Pons (tissue), 1 donor: ENCODE results near the gene MAN1C1.

Source experiments
- DNase-seq: peaks from one replicate; pipeline ENCODE4 v3.0.0-alpha.2; 2016; ENCODE audit warnings: low spot score

The MAN1C1 gene

DNA sequence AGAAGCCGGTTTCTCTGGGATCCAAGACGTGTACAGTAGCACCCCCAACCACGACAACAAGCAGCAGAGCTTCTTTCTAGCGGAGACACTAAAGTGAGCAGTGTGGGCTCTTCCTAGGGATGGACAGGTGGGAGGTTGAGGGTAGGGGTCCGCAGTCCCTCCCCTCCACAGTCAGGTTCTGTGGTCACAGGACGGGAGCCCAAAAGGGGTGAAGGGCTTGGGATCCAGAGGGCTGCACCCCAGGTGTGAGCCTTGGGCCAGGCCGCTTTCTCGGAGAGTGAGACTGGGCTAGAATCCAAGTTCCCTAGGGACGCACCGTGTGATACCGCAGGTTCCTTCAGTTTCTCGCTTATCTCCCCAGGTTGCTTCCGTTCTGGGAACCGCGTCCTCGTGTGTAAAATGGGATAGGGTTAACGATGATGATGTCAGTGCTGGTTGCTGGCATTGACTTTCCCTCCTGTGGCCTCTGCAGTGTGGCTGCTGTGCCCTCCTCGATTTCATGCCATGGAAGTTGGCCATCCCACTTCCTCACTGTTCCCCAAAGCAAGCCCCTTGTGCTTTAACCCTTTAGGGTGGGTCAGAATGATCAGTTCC is 166.1 kb downstream of the MAN1C1 start:
- DNase-seq: no peak

DNA sequence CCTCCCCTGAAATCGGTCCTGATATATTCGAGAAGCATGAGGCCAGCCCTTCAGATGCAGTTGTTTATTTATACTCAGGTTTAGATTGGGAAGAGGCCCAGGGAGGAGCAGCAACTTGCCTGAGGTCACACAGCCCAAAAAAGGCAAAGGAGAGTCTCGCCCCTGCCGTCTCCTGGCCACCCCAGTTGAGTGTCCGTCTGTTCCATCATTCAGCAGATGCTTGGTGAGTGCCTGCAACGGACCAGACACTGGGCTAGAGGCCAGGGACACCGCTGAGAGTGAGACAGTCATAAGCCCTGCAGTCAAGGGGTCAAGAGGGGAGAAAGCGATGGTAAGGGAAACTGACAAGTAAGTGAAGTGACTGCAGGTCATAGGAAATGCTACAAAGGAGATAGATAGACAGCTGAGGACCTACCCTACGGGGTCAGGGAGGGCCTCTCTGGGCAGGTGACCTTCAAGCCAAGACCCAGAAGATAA is 168.0 kb downstream of the MAN1C1 start:
- DNase-seq: no peak

DNA sequence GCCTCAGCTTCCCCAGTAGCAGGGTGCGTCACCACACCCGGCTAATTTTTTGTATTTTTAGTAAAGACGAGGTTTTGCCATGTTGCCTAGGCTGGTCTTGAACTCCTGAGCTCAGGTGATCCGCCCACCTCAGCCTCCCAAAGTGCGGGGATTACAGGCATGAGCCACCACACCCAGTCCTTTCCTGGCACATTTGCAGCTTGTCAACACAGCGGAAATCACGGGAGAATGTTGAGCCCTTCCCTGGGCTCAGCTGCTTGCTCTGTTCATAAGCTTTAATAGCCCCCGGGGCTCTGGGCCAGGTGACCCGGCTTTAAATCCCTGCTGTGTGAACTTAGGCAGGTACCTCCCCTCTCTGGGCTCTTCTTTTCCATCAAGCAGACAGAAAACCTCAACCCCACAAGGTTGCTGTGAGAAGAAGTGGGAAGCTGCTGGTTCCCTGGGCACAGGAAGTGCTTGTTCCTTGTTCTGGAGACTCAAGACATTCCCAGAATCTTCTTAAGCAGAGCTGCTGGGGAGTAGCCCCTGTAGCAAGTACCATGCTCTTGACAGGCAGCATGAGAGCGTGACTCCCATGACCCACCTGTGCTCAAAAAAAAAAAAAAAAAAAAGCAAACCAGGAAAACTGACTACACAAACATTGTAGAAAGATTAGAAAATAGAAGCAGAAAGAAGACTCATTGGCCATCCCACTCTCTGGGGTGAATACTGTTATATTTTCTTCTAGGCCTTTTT is 168.9 kb downstream of the MAN1C1 start:
- DNase-seq: no peak

DNA sequence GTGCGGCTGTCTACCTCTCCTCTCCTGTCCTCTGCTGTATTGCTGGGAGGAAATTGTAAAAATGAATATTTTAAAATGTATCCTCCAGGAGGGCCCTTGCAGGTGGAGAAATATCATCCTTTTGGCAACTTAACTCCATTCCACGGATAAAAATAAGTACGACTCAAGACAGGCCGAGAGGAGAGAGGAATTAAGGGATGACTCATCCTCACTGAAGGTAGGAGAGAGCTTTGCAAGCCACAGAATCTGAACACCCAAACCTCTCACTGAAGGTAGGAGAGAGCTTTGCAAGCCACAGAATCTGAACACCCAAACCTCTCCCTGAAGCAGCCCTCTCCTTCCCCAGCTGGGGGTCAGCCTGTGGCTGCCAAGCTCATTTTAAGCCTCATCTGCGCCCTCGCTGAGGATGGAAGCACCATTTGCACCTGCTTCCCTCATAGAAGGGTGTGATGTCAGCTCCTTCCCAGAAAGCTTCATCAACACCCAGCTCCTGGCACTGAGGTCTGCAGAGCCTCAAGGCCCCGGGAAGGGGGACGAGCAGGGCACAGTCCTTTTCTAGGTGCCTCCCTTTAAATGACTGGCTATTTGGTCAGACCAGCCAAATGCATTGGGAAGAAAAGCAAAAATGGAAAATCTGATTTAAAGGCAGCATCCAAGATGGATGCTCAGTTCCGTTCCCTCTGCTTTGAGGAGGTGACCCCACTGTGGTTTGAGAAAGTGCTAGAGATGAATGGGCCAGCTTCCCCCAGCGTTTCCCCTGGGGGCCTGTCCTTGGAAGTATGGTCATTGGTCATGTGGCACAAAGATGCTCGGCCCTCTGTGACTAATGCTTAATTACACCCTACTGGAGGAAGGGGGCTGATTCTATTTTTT is 170.5 kb downstream of the MAN1C1 start:
- no peak for DNase-seq

DNA sequence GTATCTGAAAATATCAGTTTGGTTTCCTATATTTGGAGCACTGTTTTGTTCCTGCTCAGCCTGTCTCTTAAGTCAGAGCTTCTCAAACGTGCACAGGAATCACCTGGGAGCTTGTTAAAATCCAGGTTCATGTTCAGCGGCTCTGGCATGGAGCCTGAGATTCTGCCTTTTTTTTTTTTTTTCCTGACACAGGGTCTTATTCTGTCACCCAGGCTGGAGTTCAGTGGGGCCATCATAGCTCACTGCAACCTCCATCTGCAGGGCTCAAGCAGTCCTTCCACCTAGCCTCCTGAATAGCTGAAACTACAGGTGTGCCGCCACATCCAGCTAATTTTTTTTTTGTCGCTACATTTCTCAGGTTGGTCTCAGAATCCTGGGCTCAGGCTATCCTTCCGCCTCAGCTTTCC is 171.2 kb downstream of the MAN1C1 start:
- no peak for DNase-seq

DNA sequence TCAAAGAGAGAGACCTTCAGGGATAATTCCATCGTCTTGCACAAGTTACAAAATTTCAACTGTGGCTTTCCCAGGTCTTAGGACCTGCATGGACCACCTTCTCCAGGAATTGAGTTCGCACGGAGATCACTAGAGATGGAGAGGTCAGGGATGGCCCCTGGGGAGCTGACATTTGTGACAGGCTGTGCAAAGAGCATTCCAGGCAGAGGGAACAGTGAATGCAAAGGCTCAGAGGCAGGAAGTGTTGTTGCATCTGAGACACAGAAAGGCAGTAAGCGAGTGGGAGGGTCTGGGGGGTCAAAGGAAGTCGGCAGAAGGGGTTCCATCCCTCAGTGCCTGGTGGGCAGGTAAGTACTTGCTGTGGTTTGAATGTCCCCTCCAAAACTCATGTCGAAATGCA is 173.9 kb downstream of the MAN1C1 start:
- DNase-seq: no peak

DNA sequence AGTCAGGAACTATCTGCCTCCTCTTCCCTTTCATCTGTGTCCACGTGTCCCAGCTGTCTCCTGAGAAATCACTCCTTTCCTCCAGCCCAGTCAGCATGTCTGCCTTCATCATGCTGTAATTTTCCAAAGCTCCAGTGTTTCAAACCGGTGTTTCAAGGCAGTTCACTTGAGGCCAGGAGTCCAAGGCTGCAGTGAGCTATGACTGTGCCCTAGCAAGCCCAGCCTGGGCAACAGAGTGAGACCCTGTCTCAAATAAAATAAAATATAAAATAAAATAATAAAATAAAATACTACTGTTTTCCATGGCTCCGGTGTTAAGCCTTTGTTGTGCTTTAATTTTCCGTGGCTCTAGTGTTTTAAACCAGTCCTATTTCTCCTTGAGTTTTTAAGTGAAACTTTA is 175.5 kb downstream of the MAN1C1 start:
- DNase-seq: no peak

DNA sequence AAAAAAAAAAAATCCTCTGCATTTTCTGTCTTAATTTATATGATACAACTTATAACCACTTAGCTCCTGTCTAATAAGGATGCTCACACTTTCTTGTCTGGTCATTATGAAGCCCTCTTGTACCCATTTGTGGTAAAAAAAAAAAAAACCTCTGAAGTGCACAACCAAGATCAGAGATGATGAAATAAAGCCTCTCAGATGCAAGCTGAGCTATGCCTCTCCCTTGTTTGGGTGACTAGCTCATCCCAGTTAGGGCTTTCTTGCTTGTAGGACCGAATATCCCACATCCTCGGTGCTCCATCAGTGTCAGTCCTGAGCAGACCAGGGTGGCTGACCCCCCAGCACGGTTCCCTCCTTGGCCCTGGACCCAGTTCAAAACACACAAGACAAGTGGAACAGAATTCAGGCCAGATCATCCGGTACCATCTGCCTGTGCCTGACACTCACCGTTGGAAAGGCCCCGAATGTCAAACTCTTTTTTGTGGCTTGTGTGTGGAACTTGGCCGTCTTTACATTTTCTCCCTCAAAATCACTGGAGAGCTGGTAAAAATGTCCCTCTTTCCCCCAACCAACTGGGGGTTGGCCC is 177.1 kb downstream of the MAN1C1 start:
- DNase-seq: no peak

DNA sequence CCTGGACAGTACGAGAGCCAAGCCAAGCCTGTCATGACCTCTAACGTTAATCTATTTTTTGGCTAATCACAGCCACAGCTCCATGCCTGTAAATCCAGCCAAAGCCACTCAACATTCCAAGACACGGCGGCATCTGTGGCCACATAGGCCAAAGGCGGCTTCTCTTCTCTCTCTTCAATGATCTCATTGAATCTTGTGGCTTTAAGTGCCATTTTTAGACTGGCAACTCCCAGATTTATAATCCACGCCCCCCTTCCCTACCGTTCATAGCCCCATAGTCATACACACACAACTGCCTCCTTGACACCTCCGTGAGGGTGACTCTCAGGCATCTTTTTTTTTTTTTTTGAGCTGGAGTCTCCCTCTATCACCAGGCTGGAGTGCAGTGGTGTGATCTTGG is 177.7 kb downstream of the MAN1C1 start:
- DNase-seq: no peak

DNA sequence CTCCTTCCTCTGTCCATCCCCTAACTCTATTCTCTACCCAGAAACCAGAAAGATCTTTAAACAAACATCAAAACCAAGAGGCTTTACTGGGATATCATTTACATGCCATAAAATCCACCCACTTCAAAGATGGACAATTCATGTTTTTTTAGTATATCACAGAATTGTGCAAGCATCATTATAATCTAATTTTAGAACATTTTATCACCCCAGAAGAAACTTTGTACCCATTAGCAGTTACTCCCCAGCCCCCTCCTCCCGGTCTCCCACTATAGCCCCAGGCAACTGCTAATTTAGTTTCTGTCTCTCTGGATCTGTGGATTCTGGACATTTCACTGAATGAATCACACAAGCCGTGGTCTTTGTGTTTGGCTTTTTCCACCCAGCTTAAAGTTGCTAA is 178.6 kb downstream of the MAN1C1 start:
- DNase-seq: no peak

DNA sequence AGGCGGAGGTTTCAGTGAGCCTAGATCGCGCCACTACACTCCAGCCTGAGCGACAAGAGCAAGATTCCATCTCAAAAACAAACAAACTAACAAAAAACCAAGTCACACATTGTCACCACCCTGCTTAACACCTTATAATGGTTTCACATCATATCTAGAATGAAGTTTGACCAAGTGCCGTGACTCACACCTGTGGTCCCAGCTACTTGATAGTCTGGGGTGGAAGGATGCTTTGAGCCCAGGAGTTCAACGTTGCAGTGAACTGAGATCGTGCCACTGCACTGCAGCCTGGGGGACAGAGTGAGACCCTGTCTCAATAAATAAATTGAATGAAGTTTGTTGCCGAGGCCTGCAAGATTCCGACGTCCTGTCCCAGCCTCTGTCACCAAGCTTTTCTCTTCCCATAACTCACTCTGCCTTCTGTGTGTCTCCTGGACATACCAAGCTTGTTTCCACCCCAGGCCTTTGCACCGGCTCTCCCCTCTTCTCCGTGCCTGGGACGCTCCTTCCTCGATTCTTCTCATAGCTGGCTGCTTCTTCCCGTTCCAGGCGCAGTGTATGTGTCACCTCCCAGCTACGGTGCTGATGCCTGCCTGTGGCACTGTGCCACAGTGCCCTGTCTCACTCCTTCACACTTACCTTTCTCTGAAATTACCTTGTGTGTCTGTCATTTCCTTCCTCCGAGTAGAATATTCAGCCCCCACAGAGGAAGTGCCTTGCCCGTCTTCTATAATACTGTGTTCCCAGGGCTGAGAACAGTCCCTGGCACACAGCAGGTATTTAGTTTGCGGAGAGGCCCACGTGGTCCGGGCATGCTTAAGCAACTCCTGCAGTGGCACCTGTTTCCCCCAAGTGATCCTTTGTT is 179.6 kb downstream of the MAN1C1 start:
- DNase-seq: no peak

DNA sequence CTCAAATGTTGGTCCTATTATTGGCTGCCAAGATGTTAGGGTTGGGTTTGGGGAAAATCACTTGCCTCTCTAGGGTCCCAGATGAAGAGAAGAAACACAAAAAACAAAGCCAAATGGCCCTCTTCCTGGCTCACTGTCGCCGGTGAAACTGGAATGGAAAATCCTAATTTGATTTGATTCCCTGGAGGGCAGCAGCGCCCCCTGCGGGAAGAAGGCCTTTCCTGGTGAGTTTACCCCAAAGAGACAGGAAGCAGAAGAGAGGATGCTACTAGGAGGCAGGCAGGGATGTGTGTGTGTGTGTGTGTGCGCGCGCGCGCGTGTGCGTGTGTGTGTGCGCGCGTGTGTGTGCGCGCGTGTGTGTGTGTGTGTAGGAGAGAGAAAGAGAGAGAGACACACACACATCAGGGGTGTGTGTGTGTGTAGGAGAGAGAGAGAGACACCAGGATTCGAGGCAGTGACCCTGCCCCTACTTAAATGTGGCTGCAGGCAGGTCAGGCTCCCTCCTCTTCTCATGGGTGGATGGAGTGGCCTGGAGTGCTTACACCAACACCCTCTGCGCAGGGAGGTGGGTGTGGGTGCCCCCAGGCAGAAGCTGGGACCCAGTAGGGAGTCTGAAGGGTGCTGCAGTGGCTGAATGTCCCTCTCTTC is 180.3 kb downstream of the MAN1C1 start:
- DNase-seq: peak; percentile 78

DNA sequence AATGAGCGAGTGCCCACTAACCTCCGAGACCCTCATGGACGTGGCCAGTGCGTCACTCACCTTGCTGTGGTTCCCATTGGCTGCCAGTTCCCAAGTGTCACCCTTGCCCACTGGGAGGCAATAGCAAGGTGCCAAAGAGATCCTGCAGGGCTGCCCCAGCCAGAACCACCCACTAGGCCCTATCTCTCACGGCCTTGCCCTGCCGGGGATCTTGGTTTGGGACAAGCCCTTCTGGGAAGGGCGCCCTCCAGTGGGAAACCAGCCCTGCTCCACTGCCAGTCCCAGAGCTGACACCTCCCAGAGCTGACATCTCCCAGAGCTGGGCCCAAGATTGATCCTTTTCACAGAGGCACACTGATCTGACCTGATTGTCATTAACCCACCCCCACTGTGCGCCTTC is 181.3 kb downstream of the MAN1C1 start:
- DNase-seq: no peak

DNA sequence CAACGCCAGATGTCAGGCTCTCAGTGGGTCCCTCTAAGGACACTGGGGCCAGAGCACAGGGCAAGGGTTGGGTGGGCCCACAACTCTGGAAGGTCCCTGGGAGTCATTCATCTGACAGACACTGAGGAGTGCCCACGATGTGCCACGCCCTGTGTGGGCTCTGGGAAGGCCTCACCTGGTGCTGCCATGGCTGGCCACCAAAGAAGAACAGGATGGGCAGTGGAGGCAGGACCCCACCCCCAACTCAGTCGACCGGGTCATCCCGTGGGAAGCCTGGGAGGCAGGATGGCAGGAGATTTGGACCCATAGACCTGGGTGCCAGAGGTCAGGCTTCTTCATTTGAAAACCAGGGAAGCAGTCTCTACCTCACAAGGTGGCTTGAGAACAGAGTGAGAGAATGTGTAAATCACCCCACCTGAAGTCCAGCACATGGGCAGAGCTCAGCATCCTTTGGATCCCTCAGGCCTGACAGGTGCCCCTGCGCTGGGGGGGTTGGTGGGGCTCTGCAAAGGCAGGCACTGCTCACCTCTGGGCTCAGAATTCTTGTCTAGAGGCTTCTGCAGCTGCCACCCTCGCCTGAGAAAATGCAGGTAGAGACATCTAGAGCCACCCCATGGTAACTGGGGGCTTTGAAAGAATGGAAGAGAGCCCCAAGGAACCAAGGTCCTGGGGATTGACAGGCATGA is 182.2 kb downstream of the MAN1C1 start:
- no peak for DNase-seq

DNA sequence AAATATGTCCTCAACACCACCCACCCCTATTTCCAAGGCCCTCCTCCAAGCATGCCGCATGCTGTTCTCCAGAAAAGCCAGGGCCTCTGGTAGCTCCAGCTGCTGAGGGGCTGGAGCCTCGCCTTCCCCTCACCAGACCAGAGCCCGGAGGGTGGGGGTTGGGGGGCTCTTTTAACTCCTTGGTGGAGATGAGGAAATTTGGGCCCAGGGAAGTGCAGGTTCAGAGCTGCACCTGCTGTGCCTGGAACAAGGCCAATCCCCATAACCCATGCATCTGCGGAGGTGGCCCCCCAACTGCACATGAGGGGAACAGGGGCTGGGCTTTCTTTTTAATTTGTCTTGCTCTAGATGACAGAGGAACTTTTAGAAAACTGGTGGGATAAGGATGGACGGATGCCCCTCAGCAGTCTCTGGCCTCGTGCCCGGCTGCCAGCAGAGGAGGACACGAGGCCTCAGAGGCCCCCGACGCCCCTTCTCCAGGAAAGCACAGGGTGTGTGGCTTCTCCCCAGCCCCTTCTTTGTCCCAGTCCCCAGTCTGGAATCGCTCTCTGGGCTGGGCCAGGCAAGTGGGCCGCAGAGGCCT is 182.9 kb downstream of the MAN1C1 start:
- DNase-seq: no peak

DNA sequence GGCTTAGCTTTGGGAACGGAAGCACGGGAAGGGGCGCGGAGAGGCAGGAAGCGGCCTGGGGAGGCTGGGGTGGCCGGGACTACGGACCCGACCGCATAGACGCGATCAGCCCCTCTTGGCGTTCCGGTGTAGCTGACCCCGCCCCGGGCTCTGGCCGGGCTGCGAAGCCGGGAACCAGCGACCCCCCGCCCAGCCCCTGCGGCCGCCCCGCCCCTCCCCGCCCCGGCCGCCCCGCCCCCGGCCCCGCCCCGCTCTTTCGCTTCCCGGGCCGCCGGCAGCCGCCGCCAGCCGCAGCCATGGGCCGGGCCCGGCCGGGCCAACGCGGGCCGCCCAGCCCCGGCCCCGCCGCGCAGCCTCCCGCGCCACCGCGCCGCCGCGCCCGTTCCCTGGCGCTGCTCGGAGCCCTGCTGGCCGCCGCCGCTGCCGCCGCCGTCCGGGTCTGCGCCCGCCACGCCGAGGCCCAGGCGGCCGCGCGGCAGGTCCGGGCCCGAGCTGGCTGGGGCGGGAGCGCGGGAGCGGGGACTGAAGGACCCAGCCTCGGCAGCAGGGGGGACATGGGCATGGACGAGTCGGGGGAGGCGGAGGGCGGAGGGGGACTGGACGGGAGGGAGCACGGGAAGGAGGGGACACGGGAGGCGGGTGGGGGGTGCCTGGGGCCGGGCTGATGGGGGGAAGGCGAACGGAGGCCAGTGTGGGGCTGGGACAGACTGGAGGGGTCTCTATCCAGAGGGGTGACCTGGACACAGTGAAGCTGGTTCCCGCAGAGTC is 183.5 kb downstream of the MAN1C1 start, which contains the start of gene SELENON:
Gene SELENON, plus strand, starts transcription at position 259 of the 768 bp plus-strand sequence. Its CDS starts 38 bp downstream, at position 297.
- no peak for DNase-seq

DNA sequence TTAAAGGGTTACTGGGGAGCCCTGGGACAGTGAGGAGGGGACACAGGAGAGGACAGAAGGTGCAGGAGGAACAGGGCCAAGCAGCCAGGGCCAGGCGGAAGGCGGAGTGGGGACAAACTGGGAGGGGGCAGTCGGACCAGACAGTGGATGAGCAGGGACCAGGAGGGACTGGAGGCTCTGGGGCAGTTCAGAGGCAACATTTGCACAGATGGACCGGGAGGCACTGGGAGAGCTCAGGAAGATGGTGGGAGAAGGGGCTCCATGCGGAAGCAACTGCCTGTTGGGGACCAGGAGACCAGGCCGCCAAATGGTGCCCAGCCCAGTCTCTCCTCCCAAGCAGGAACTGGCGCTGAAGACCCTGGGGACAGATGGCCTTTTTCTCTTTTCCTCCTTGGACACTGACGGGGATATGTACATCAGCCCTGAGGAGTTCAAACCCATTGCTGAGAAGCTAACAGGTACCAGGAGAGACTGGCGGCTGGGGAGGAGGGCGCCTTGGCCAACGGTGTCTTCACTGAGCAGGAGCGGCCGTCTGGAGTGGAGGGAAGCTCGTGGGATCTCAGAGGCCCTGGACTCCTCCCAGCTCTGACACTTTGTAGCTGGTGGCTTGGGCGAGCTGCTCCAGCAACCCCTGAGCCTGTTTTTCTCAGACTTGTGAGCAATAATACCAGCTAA is 184.2 kb downstream of the MAN1C1 start:
- DNase-seq: no peak

DNA sequence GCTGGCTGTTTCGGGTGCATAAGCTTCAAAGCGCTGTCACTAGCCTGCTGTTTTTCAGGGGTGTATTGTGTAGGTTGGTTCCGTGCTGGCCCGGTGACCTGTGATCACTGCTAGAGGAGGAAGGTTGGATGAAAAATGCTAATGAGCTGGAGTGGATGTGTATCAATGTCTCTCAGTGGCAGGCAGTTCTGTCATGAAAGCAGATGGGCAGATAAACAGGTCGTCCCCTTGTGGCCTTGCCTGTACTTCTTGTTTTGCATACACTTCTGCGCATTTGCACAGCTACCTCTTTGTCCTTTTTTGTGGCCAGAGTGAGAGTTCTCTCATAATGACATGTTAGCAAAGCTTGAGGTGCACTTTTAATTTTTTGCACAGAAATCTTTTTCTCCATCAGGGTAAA is 186.3 kb downstream of the MAN1C1 start:
- DNase-seq: no peak

DNA sequence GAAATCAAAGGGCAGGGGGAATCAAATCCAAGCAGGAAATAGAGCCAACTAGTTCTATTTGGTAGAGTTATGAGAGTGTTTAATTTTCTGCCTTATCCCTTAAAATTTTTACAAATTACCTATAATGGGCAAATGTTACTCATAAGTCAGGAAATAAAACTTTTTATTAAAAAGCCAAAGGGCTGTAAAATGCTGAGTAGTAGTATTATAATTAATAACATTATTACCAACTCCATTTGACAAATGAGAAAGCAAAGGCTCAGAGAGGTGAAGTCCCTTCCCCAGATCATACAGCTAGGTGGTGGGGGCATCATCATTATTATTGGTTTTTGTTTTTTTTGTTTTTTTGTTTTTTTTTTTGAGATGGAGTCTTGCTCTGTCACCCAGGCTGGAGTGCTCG is 186.8 kb downstream of the MAN1C1 start:
- no peak for DNase-seq
